Prostate gland (tissue), 2 donors: ENCODE results near the gene CEP290. TPM values are rescaled to one million over a fixed set of nuclear protein-coding genes. Genes with fewer than 3 reads are reported as not detected.
"Not testable (repeated sequence)": the region's sequence is repeated elsewhere in the genome, so short reads cannot be mapped to it uniquely, and the experiment has no call there.

Source experiments
- DNase-seq: peaks from one replicate; pipeline ENCODE4 v3.0.0-alpha.2; 2019; ENCODE audit warnings: low spot score
- H3K27ac ChIP-seq, 2 donors: fragments of 200-600 bp; sonication (generic); 2 replicates each; pipeline ENCODE4 v1.5.1; 2017 to 2019
- H3K27me3 ChIP-seq: fragments of 200-600 bp; sonication (generic); replicated peaks from 2 replicates; pipeline ENCODE4 v1.5.1; 2019; ENCODE audit not compliant: insufficient read depth
- H3K36me3 ChIP-seq, 2 donors: fragments of 200-600 bp; sonication (generic); 1 replicate in 1 of 2; 2 replicates in 1 of 2; pipeline versions ENCODE4 v1.5.1 to v1.8.1; 2017 to 2019
- H3K4me1 ChIP-seq: fragments of 200-600 bp; sonication (generic); replicated peaks from 2 replicates; pipeline ENCODE4 v1.5.1; 2019
- H3K4me3 ChIP-seq, 2 donors: fragments of 200-600 bp; sonication (generic); 2 replicates each; pipeline ENCODE4 v1.5.1; 2017 to 2019
- H3K9me3 ChIP-seq: fragments of 200-600 bp; sonication (generic); 2 replicates; pipeline ENCODE4 v1.5.1; 2017
- POLR2A ChIP-seq: fragments of 450-650 bp; IDR thresholded peaks from one replicate; pipeline ENCODE4 v1.6.1; 2016; ENCODE audit warnings: antibody characterized with exemption, mild to moderate bottlenecking
- POLR2AphosphoS5 ChIP-seq: sonication (generic); formaldehyde crosslinking; IDR thresholded peaks from one replicate; pipeline ENCODE4 v1.6.1; 2017; ENCODE audit warnings: antibody characterized with exemption
- WGBS: methylation state at CpG from one replicate; pipeline ENCODE4 v1.1.5; 2018; 5-methylcytosine and 5-hydroxymethylcytosine counted together
- intact Hi-C: fragments of 100-400 bp; cut with DNase I; formaldehyde crosslinking; loops from one replicate; pipeline ENCODE4 v1.14.2; 2022
- total RNA-seq, 2 donors: library from RNA; depleted of rRNA; stranded (reverse); fragments of >200 nt; gene quantifications; one replicate each; pipeline ENCODE4 v1.1.0, GENCODE V29; 2016
- TF ChIP-seq, protein P1 (sequence below), 4 experiments: fragments of 200-600 bp in 2 of 4; fragments of 450-650 bp in 2 of 4; sonication (generic) in 2 of 4; IDR thresholded peaks; 1 replicate in 3 of 4; 2 replicates in 1 of 4; pipeline ENCODE4 v1.5.1; 2016 to 2019; ENCODE audit warnings: antibody characterized with exemption in 4 of 4, mild to moderate bottlenecking in 2 of 4, moderate library complexity in 2 of 4

The CEP290 gene
- total RNA-seq, 2 donors from 2014 or later, result 8.1 to 26.5 TPM

DNA sequence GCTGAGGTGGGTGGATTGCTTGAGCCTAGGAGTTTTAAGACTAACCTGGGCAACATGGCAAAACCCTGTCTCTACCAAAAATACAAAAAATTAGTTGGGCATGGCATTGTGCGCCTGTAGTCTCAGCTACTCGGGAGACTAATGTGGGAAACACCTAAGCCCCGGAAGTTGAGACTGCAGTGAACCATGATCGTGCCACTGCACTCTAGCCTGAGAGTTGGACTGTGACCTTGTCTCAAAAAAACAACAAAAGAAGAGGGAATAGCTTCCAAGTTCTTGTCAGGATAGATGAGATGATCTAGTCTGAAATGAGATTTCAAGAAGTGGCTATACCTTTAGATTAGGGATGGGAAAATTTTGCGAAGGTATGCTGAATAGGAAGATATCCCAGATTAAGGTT lies 97.9 kb downstream of the CEP290 start:
- TF ChIP-seq POLR2AphosphoS5, result no peak
- no peak for TF ChIP-seq POLR2A
- TF ChIP-seq, protein P1, sequence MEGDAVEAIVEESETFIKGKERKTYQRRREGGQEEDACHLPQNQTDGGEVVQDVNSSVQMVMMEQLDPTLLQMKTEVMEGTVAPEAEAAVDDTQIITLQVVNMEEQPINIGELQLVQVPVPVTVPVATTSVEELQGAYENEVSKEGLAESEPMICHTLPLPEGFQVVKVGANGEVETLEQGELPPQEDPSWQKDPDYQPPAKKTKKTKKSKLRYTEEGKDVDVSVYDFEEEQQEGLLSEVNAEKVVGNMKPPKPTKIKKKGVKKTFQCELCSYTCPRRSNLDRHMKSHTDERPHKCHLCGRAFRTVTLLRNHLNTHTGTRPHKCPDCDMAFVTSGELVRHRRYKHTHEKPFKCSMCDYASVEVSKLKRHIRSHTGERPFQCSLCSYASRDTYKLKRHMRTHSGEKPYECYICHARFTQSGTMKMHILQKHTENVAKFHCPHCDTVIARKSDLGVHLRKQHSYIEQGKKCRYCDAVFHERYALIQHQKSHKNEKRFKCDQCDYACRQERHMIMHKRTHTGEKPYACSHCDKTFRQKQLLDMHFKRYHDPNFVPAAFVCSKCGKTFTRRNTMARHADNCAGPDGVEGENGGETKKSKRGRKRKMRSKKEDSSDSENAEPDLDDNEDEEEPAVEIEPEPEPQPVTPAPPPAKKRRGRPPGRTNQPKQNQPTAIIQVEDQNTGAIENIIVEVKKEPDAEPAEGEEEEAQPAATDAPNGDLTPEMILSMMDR (IDR thresholded peaks at IDR 0.05), result no peak
- no peaks in the 10 kb centered on the region for H3K9me3 ChIP-seq
- WGBS, result 94% methylated on average over 5 of the region's 5 CpGs
- no peaks in the 10 kb centered on the region for H3K36me3 ChIP-seq
- no peaks in the 10 kb centered on the region for H3K27me3 ChIP-seq
- H3K4me1 ChIP-seq, result no peaks in the 10 kb centered on the region
- H3K4me3 ChIP-seq, result no peak overlapping the region
- H3K27ac ChIP-seq, result no peak overlapping the region
- no peak for DNase-seq
- intact Hi-C loops, result no loop called here

DNA sequence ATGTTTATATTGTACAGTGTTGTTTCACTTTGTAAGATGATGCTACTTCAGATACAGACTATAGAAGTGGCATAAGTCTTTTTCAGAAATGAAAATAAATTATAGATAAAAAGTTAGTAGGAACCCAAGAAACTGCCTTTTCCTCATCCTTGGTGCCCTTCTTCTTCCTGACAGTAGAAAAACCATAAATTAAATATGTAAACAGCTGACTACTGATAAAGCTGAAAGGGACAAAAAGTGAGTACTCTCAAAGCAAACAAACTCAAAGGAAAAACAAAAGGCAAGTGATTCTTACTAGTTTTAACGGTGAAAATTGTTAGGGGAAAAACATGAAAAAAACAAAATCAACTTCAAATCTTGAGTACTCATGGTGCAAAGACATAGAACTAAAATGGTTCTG lies 104.1 kb downstream of the CEP290 start:
- TF ChIP-seq, protein P1 (IDR thresholded peaks at IDR 0.05), result no peak
- TF ChIP-seq POLR2AphosphoS5 (no peak), POLR2A (no peak)
- Histone ChIP-seq H3K36me3 (no peaks in the 10 kb centered on the region), H3K4me1 (no peaks in the 10 kb centered on the region), H3K9me3 (no peaks in the 10 kb centered on the region), H3K27me3 (no peaks in the 10 kb centered on the region), H3K27ac (no peak overlapping the region), H3K4me3 (no peak overlapping the region)
- DNase-seq, result no peak
- intact Hi-C loops, result no loop called here
- 32% methylated on average over 1 of the region's 1 CpG for WGBS

DNA sequence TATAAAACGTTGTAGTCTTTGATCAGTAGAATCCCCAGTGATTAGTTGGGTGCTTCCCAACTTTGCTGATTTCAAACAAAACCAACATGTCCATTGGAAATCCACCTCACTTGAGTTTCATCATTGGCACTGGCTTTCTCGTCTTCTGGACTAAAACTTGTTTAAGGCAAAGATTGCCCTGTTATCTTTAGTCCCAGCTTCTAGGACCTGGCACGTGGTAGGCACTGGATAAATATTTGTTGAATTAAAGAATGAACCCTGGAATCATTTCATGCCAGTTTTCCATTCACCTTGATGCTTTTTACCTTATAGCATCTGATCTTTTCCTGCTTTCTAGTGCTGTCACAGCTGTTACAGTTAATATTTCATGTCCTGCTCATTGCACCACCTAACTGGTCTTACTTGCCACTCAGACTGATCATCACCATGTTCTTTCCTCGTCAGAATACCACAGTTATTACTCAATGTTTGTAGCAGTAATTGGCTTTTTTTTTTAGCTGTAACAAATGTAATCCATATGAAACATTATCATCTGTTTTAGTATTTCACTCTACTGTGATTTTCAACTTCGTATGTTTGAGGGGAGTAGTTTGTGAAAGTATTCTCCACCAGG lies 105.4 kb downstream of the CEP290 start:
- WGBS, result 24% methylated on average over 5 of the region's 5 CpGs
- Histone ChIP-seq H3K9me3 (no peaks in the 10 kb centered on the region), H3K27me3 (no peaks in the 10 kb centered on the region), H3K4me3 (peak overlapping the region in 1 of 2 donors; percentile 65), H3K4me1 (no peaks in the 10 kb centered on the region), H3K36me3 (no peaks in the 10 kb centered on the region), H3K27ac (no peak overlapping the region)
- TF ChIP-seq POLR2A, result no peak
- TF ChIP-seq POLR2AphosphoS5, result no peak
- TF ChIP-seq, protein P1 (IDR thresholded peaks at IDR 0.05), result no peak
- no peak for DNase-seq
- intact Hi-C loops, result no loop called here

DNA sequence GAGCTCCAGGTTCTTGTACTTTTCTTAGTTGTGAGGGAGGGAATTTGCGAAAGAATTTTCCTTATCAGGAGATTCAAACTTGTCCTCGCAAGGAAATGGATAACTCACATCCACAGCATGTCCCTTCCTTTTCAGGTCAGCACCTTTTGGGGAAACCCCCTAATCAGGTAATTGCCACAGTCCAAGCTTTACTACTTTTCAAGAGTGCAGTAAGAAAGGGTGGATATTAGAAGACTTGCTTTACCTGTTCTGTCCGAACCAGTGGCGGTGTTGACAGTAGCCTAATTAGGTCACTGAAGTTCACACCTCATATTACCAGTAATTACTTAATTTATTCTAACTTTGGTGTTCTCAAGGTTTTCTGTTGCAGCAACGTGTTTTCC lies 106.0 kb downstream of the CEP290 start:
- Histone ChIP-seq H3K4me3 (peak overlapping the region; percentile 65 to 71), H3K27ac (peak overlapping the region; percentile 68 to 75), H3K27me3 (no peaks in the 10 kb centered on the region), H3K4me1 (no peaks in the 10 kb centered on the region), H3K36me3 (no peaks in the 10 kb centered on the region), H3K9me3 (no peaks in the 10 kb centered on the region)
- intact Hi-C loops, result no loop called here
- WGBS, result 7% methylated on average over 5 of the region's 5 CpGs
- DNase-seq, result no peak
- TF ChIP-seq, protein P1 (IDR thresholded peaks at IDR 0.05), result no peak
- TF ChIP-seq POLR2AphosphoS5 (no peak), POLR2A (no peak)

DNA sequence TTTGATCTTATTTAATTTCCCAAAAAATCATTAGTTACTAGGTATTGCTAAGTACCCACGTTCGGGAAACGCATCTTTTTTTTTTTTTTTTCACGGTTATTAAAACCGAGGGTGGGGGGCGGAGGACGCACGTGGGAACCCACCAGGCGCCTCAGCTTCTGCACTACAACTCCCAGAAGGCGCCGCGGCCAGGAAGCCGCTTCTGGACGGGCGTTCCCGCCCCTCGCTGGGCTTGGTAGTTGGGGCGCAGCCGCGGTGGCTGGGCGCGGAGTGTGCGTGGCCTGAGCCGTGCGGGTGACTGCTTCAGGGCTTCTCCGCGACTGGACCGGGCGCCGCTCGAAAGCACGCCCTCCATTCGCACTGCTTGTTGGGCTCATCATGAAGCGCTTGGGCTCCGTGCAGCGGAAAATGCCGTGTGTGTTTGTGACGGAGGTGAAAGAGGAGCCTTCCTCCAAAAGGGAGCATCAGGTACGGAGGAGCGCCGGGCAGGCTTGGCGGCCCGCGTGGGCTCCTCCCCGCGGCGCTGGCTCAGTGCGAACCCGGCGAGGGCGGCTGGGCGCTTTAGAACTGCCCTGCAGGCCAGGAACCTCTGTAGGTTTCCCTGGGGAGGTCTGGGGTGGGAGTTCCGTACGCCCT lies 106.5 kb downstream of the CEP290 start:
- under 1% methylated on average over 54 of the region's 54 CpGs for WGBS
- Histone ChIP-seq H3K27me3 (no peaks in the 10 kb centered on the region), H3K27ac (peak overlapping the region; percentile 68 to 75), H3K4me3 (peak overlapping the region; percentile 65 to 71), H3K36me3 (no peaks in the 10 kb centered on the region), H3K9me3 (no peaks in the 10 kb centered on the region), H3K4me1 (no peaks in the 10 kb centered on the region)
- peak; percentile 89 for DNase-seq
- peak; percentile 95 for TF ChIP-seq POLR2AphosphoS5
- TF ChIP-seq, protein P1 (IDR thresholded peaks at IDR 0.05), result peak in 1 of 4 experiments; percentile 18
- TF ChIP-seq POLR2A, result peak; percentile 91
- intact Hi-C loops, result no loop called here

DNA sequence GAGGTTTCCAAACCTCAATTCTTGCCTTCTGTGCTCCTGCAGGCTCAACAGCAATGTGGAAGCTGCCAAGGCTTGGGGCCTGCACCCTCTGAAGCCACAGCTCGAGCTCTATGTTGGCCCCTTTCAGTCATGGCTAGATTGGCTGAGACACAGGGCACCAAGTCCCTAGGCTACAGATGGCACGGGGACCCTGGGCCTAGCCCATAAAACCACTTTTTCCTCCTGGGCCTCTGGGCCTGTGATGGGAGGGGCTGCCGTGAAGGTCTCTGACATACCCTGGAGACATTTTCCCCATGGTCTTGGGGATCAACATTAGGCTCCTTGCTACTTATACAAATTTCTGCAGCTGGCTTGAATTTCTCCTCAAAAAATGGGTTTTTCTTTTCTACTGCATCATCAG lies 110.7 kb downstream of the CEP290 start:
- H3K4me1 ChIP-seq, H3K27me3 ChIP-seq, H3K36me3 ChIP-seq, H3K4me3 ChIP-seq, intact Hi-C loops, H3K27ac ChIP-seq, H3K9me3 ChIP-seq, DNase-seq: not testable (repeated sequence)
- WGBS, result 83% methylated on average over 3 of the region's 3 CpGs
